K562 (cell line): ENCODE data around the gene SMNDC1.

Experiments used
- NONO ChIP-seq, 2 experiments: fragments of 200-400 bp in 1 of 2; fragments of 450-650 bp in 1 of 2; formaldehyde crosslinking in 1 of 2; IDR thresholded peaks; 2 replicates each; pipeline ENCODE4 v1.6.1; 2017; ENCODE audit warnings: low read depth in 2 of 2, mild to moderate bottlenecking in 2 of 2, moderate library complexity in 2 of 2, low read length in 1 of 2
- TF ChIP-seq, protein P1 (sequence below): fragments of 250-450 bp; sonication (Bioruptor Pico); IDR thresholded peaks from 2 replicates; pipeline ENCODE4 v1.4.0; 2020; ENCODE audit warnings: mild to moderate bottlenecking, moderate library complexity

GRCh38 chr10:110254467-110254866, 50.3 kb downstream of the SMNDC1 start:
- TF ChIP-seq, protein P1, sequence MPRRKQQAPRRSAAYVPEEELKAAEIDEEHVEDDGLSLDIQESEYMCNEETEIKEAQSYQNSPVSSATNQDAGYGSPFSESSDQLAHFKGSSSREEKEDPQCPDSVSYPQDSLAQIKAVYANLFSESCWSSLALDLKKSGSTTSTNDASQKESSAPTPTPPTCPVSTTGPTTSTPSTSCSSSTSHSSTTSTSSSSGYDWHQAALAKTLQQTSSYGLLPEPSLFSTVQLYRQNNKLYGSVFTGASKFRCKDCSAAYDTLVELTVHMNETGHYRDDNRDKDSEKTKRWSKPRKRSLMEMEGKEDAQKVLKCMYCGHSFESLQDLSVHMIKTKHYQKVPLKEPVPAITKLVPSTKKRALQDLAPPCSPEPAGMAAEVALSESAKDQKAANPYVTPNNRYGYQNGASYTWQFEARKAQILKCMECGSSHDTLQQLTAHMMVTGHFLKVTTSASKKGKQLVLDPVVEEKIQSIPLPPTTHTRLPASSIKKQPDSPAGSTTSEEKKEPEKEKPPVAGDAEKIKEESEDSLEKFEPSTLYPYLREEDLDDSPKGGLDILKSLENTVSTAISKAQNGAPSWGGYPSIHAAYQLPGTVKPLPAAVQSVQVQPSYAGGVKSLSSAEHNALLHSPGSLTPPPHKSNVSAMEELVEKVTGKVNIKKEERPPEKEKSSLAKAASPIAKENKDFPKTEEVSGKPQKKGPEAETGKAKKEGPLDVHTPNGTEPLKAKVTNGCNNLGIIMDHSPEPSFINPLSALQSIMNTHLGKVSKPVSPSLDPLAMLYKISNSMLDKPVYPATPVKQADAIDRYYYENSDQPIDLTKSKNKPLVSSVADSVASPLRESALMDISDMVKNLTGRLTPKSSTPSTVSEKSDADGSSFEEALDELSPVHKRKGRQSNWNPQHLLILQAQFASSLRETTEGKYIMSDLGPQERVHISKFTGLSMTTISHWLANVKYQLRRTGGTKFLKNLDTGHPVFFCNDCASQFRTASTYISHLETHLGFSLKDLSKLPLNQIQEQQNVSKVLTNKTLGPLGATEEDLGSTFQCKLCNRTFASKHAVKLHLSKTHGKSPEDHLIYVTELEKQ (CRISPR knock-in tag): no peak
- TF ChIP-seq NONO (IDR thresholded peaks at IDR 0.05; ENCODE audit: low read depth in 2 of 2, low read length in 1 of 2): no peak
